ENCODE results near the gene FAM9C. TPM values are rescaled to one million over a fixed set of nuclear protein-coding genes. Genes with fewer than 3 reads are reported as not detected.
A peak's percentile ranks its signal among the peaks of the same experiment; 100 is the strongest.
"Not testable (repeated sequence)": the region's sequence is repeated elsewhere in the genome, so short reads cannot be mapped to it uniquely, and the experiment has no call there.

FAM9C gene
- total RNA-seq, 1 donor from 2014 or later: 0.38 TPM

DNA sequence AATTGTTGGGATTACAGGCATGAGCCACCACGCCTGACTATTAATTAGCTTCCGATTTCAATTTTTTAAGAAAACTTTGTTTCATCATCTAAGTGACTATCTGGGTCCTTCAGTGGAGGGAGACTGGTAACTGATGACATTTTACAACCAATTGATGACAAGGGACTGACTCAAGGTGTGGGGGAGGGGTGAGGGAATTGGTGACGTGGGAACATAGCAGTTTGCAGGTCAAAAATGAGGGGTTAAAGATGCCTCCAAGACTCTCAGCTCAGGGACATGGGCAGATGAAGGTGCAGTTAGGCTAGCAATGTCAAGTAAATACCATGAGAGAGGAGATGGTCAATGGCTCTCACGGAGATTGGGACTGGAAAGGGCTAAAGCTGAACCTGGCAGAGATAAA is 5.7 kb upstream of the FAM9C start:
- DNase-seq (ENCODE audit: missing footprints) (no peak), ATAC-seq (no peak)
- intact Hi-C loops (cut with DNase I): no loop called here

DNA sequence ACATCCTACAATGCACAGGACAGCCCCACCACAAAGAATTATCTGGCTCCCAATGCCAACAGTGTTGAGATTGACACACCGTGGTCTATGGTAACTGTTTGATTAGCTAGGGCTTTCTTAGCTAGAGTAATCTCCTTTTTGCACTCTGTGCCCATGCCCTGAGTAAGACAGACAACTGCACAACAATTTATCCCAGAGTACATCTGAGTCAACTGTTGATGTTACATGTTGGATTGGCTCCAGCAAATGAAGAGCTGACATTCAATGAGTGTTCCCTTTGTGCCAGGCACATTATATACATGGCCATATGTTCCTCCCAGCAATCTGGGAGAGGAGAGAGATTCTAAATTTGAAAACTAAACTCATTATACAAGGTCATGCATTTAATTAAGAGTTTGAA is 3.9 kb upstream of the FAM9C start:
- intact Hi-C loops (cut with DNase I): no loop called here

DNA sequence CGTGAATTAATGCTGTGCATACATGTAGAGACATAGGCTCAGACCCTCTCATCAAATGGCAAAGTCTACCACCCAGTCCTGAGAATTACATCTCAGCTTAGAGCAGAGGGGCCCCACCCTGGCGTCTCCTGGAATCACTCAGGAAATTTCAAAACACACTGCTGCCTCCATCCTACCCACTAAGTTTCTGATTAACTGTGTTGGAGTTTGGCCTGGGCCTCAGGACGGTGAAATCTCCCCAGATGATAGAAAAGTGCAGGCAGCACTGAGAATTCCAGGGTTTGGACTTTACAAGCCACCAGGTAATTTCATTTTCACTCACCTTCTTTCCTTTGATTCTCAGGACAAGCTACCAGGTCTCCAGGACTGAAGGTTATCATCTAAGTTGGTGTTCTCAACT is 3.3 kb upstream of the FAM9C start:
- DNase-seq (ENCODE audit: missing footprints) (no peak), ATAC-seq (no peak)
- intact Hi-C loops (cut with DNase I): no loop called here

More for the DNA sequence above, 3.9 kb upstream of the FAM9C start:
- DNase-seq (ENCODE audit: missing footprints): no peak
- ATAC-seq: no peak

DNA sequence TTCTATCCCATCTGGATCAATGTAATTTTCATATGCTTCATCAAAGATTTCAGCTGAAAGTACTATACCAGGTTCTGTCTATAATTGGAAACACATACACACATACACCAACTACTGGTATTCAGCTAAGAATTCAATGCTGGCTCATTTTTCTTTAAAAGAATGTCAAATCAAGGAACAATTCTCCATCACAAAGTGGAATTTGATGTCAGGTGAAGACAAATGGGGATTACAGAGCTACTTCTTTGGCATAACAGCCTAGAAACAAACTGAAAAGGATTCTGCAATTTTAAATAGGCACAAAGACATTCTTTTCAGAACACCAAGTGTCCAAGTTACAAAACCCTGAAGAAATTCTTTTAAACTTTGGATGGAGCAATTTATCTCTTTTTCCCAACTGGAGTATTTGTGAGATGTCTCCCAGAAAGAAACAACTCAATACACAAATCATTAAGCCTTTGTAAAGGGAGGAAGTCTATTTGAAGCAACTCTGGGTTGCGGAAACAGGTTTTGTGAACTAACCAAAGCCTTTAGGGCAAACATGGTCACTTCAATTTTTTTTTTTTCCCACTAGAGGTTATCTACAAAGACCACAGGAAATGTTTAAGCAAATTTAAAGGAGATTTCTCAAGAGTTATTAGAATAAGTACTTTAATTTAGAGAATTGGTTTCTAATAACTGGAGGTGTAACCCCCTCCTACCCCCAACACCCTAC is 1.9 kb upstream of the FAM9C start:
- intact Hi-C loops (cut with DNase I): no loop called here
- no peak for ATAC-seq
- DNase-seq (ENCODE audit: missing footprints): no peak

DNA sequence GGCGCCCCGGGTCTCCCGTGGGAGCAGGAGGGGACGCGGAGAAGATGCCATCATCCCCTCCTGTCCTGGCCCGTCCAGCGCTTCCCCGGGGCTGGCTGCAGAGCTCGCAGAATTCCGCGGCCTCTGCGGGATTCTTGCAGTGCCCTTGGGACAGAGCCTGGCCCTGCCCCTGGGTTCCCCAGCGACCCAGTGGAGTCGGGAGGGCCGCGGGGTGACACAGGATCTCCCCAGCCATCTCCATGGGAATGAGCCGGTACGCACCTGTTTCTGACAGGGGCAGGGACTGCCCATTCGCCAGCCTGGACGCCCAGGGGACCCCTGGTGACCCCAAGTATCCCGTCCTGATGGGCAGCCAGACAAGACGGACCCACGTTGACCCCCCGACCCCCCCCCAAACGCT is 482 bp downstream of the FAM9C start:
- intact Hi-C loops (cut with DNase I): no loop called here
- ATAC-seq (no peak), DNase-seq (ENCODE audit: missing footprints) (no peak)

DNA sequence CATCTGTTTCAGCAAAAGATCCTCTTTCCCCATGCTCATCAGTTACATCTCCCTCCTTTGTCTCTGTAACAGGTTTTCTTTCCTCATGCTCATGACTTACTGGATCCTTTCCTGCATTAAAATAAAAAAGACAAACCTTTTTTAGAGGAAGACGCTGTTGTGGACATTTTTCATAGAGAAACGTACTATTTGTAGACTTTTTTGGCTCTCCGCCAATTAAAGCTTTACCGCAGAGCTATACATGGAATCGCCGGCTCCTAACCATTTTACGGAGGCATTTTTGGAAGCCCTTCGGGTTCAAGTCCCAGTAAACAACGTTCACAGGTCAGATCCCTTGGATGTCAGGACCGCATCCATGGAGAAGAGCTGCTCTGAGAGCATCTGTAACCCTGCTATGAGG is 1.3 kb downstream of the FAM9C start:
- DNase-seq (ENCODE audit: missing footprints) (no peak), ATAC-seq (no peak)
- intact Hi-C loops (cut with DNase I): no loop called here

DNA sequence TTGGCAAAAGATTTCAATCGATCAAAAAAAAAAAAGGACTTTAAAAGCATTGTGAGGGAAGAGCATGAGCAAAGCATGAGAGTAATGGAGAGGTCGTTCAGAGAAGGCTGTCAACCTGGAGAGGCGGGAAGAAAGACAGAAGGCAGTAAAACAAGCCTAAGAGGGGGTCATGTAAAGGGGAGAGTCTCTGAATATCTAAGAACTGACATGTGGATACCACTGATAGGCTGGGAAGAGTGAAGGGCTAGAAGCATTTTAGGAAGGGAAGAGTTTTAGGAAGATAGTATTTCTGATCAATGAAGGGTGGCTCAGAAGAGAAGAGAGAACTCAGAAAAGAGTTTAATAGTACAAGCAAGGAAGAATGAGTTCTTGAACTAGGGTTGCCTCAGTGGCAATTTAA is 7.5 kb downstream of the FAM9C start:
- intact Hi-C loops (cut with DNase I): no loop called here
- DNase-seq (ENCODE audit: missing footprints) (no peak), ATAC-seq (no peak)

DNA sequence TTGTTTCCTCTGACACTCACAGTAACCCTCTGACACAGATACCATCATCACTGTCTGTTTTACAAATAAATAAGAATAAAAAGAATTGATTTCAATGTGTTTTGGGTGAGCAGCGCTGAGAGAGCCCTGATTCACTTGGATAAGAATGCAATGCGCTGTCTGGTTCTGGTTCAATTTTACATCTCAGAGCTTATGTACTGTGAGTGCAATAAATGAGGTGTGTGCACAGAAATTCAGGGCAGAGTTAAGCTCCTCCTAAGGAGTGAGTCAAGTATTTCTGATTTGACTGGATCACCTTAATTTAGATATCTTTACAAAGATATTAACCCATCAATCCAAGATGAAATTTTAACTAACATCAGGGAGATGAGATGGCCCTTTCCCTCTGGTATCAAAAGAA is 11.2 kb downstream of the FAM9C start:
- DNase-seq (ENCODE audit: missing footprints) (no peak), ATAC-seq (no peak)
- intact Hi-C loops (cut with DNase I): no loop called here

DNA sequence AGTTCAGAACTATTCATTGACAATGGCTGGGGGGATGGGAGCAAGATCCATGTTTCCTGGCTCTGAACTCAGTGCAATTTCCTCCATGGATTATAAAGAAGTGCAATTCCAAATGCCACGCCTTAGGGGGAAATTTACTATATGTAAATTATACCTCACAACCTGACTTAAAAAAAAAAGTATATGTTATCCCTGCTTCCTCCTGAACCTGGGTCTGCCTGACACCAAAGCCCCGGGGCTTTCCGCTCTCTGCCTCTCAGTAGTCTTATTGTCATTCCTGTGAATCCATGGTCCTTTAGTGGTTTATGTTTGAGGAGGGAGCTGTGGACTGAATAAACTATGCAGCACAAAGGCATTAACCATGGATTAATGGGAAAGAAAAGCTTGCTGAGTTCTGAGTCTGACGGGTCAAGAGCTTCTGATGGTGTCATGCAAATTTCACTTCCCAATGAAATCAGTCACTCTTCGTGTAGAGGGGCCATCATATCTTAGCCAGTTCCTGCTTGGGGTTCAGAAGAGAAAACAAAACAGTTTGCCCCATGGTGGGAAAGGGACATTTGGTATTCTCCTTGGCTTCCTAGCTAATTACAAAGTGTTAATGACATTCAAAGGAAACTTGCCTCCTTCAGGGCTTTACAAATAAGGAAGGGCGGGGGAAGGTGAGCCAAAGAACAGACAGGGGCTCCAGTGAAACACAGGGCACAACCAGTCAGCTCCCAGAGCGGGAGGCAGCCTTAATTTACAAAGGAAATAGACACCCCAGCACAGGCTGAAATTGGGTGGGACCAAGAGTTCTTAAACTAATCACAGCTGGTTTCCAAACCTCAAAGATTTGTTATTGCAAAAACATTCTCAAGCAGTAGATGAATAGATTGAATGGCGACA is 14.3 kb downstream of the FAM9C start:
- intact Hi-C loops (cut with DNase I): loop anchor here (5.0 kb wide), 1 partner anchor 38 kb away; no protein-coding TSS in a partner anchor
- ATAC-seq: no peak
- no peak for DNase-seq (ENCODE audit: missing footprints)

DNA sequence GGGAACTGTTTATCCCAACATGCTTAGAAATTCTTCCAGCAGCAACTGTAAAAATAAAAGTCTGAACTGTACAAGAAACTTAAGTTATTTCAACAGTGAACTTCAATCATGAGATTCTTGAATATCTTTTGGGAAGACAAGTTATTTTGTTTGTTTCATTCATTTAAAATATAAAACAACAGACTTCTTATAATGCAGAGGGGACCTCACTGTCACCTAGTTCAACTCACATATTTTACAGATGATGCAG is 14.9 kb downstream of the FAM9C start:
- intact Hi-C loops (cut with DNase I): loop anchor here (5.0 kb wide), 1 partner anchor 37 kb away; no protein-coding TSS in a partner anchor

DNA sequence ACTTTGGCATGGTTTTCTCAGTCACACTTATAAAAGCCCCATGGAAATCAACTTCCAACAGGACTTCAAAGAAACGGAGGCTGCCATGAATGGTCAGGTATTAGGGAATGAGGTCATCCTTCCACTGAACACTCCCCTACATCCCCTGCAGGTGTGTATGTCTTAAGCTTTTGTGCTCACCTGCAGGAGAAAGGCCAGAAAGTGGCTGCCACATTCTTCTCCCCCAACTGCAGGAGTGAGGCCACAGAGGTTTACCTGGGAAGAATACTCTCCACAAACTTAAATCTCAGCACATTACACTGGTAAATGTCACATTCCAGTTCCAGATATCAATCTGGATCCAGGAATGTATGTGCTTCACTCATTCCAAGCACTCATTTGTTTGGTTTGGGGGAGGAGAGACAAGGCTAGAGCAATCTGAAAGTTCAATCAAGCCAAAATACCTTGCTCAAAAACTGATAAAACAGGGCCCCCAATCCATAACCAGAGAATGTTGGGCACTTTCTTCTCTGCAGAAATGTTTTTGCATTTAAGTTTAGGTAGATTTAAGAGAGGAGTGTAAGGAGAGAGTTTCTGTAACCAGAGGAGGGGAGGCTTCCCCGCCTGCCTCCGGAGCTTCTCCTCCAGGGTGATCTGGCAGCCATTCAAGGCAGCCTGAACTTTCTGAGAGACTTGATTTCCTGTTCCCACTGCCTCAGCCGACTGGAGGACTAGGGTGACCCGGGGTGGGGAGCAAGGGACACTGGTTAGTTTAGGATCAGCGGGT is 15.4 kb downstream of the FAM9C start:
- DNase-seq (ENCODE audit: missing footprints): no peak
- intact Hi-C loops (cut with DNase I): loop anchor here (5.0 kb wide), 1 partner anchor 37 kb away; no protein-coding TSS in a partner anchor
- peak; percentile 48 for ATAC-seq

More for the DNA sequence above, 14.9 kb downstream of the FAM9C start:
- ATAC-seq (no peak), DNase-seq (ENCODE audit: missing footprints) (no peak)

DNA sequence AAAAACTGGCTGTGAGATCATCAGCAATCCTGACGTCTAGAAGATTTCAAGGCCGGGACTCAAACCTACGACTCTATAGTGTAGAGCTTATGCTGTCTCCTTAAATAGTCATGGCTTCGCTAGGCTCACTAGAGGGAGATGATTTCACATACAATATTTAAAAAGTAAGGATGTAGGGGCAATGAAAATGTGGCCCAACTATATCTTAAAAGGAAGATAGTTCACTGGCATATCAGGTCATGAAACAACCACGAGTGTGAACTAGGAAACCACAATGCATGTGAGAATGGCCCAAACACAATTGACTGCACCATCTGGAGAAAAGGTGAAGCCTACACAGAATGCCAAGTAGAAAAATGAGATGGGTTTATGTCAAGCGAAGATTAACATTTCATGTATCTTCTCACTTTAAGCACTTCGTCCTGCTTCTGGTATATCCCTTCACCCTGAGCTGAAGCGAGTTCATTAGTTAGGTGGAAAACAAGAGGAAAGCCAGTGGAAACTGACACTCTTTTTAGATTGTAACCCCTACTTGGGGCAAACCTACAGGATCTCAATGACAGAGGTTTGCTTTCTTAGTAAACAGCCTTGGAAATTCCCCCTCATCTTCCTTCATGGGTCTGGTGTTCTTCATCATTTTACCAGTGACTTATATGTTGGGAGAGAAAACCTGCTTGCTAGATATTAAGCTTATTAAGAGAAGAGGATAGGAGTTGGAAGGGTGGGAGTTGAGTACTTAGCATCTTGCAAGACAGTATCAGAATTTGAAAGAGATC is 17.4 kb downstream of the FAM9C start:
- no peak for ATAC-seq
- intact Hi-C loops (cut with DNase I): loop anchor here (5.0 kb wide), 1 partner anchor 35 kb away; no protein-coding TSS in a partner anchor
- no peak for DNase-seq (ENCODE audit: missing footprints)

DNA sequence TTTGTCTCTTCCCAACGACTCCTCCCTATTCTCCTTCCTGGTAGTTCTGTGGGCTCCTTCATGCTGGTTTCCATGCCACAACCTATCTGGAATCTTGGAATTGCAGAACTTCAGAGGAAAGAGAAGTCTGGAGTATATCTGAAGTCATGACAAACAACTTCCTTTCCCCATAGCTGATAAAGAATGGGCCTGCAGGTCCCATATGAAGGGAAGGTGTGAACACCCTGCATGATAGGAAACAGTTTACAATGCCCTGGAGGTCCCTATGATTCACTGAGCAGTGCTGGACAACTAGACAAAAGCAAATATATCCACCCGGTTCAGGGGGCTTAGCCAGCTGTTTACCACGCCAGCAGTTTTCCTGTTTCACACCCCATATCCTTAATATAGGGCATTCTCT is 19.4 kb downstream of the FAM9C start:
- intact Hi-C loops (cut with DNase I): loop anchor here (5.0 kb wide), 1 partner anchor 33 kb away; no protein-coding TSS in a partner anchor
- ATAC-seq (no peak), DNase-seq (ENCODE audit: missing footprints) (no peak)

DNA sequence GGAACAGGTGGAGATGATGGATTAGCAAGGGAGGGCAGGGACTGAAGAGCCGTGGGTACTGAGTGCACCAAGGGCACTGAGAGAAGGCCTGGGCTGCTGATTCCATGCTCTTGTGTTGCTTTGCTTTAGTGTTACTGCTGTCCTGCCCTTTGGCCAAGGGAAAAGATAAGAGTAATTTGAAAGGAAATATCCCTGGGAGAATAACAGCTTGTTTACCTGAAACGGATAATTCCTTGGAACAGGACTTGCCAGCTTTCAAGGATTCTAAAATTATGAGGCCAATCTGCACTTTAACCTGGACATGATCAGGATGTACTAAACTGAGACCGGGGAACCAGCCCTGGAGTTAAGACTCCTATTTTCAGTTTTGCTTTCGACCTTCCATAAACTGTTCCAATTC is 20.4 kb downstream of the FAM9C start:
- intact Hi-C loops (cut with DNase I): no loop called here
- DNase-seq (ENCODE audit: missing footprints) (no peak), ATAC-seq (no peak)

DNA sequence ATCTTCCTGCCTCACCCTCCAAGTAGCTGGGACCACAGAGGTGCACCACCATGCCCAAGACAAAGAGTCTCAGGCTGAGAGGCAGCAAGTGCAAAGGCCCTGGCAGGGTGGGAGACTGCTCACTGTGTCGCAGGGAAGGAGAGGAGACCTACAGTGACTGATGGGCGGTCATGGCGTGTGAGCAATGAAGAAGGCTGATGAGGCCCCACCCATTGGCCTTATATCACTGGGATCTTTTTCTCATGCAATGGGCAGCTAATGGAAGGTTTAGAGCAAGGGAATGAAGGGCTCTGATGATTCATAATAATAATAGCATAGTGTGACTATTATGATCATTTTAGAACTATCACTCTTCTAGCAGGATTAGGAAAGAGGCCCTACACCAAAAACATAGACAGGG is 20.9 kb downstream of the FAM9C start:
- DNase-seq (ENCODE audit: missing footprints) (no peak), ATAC-seq (no peak)
- intact Hi-C loops (cut with DNase I): no loop called here

DNA sequence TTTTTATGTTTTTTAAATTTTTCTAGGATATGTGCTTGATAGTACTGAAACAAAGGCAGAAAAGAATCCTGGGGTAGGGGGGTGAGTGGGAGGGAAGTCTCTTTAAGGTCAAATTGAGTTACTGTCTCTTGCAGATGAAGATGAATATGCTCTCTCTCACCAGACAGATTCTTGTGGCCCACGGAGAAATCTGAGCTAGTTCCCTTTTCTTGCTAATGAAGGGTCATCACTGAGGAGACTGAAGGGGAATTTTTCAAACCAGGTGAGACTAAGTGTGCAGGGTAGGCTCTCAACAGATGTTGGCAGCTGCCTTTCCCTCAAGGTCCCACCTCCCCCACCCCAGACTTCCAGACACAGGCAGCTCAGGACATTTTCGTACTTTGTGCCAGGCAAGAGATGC is 21.5 kb downstream of the FAM9C start:
- intact Hi-C loops (cut with DNase I): no loop called here
- ATAC-seq (no peak), DNase-seq (ENCODE audit: missing footprints) (no peak)

DNA sequence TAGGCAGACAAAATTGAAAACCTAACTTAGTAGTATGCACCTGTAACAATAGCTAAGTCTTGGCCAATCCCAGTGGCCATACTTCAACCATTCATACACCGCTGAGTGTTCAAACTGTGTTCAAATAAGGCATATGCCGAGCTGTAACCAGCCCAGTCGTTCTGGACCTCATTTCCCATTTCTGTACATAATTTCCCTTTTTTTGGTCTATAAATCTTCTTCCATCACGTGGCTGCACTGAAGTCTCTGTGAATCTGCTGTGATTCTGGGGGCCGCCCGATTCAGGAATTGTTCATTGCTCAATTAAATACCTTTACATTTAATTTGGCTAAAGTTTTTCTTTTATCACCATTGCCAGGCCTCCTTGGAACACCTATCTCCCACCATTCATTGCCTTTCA is 27.7 kb downstream of the FAM9C start:
- ATAC-seq; intact Hi-C loops (cut with DNase I); DNase-seq (ENCODE audit: missing footprints): not testable (repeated sequence)

DNA sequence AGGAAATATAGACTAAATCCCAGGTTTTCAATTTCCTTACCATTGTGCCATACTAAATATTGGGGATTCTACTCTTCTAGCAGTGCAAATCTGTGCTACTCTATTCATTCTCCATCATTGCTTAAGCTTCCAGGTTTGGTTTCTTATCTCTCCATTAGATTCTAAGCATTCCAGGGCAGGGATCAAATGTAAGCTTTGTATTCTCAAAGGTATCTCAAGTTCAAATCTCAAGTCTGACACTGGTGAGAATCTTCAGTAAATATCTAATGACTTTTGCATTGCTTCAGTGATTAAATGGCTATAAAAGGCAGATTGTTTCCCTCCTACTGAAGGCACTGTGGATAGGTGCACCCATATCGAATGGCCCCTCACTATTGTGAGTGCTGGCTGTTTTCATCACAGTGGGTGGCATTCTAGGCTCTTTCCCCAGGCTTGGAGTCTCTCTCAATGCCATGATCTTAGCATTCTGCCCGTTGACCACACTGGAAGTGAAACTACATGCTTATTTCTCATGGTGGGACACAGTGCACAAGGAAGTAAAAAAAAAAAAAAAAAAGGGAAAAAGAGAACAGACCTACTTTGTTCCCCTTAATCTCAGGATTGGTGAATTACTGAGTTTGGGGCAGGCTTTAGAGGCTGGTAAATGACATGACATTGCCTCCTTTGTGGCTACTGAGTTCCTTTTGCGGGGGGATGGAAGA is 28.7 kb downstream of the FAM9C start:
- DNase-seq (ENCODE audit: missing footprints) (no peak), ATAC-seq (no peak)
- intact Hi-C loops (cut with DNase I): no loop called here

Data from Right ventricle myocardium inferior (tissue), 1 donor.